Neural progenitor cell (in vitro differentiated cells): ENCODE results near the gene DUSP3.

Experiments used
- EZH2 ChIP-seq: fragments of 200-600 bp; sonication (generic); IDR thresholded peaks from 2 replicates; pipeline ENCODE4 v1.6.1; 2017; ENCODE audit warnings: antibody characterized with exemption, mild to moderate bottlenecking, moderate library complexity
- EZH2phosphoT487 ChIP-seq: fragments of 200-600 bp; sonication (generic); IDR thresholded peaks from 2 replicates; pipeline ENCODE4 v1.6.1; 2017; ENCODE audit warnings: antibody characterized with exemption

GRCh38 chr17:43788540-43788939 lies 9.8 kb upstream of the DUSP3 start:
- no peak for TF ChIP-seq EZH2
- TF ChIP-seq EZH2phosphoT487 = no peak
